ENCODE results near the gene TMEM260.

TMEM260 gene

GRCh38 chr14:56661478-56661877 is 81.9 kb downstream of the TMEM260 start:
- no peak for ATAC-seq
- TF ChIP-seq PPARA (CRISPR knock-in tag; IDR thresholded peaks at IDR 0.05; ENCODE audit: borderline replicate concordance) (no peak), GLIS3 (CRISPR knock-in tag; IDR thresholded peaks at IDR 0.05) (no peak), ZNF565 (CRISPR knock-in tag; conservative IDR thresholded peaks at IDR 0.05; ENCODE audit: low read depth) (no peak), ISL1 (CRISPR knock-in tag; IDR thresholded peaks at IDR 0.05) (no peak), TSHZ2 (CRISPR knock-in tag; IDR thresholded peaks at IDR 0.05) (no peak), CREB5 (CRISPR knock-in tag; IDR thresholded peaks at IDR 0.05; ENCODE audit: low read depth) (no peak), TOX (CRISPR knock-in tag; IDR thresholded peaks at IDR 0.05; ENCODE audit: borderline replicate concordance) (no peak), ZFP3 (CRISPR knock-in tag; IDR thresholded peaks at IDR 0.05) (no peak), OSR1 (CRISPR knock-in tag; IDR thresholded peaks at IDR 0.05) (no peak), ZNF8 (CRISPR knock-in tag; IDR thresholded peaks at IDR 0.05) (no peak), BACH2 (CRISPR knock-in tag; IDR thresholded peaks at IDR 0.05; ENCODE audit: borderline replicate concordance) (no peak), ESRRG (CRISPR knock-in tag; IDR thresholded peaks at IDR 0.05) (no peak), ZFP30 (CRISPR knock-in tag; IDR thresholded peaks at IDR 0.05) (no peak), ZNF70 (CRISPR knock-in tag; IDR thresholded peaks at IDR 0.05) (no peak), TCF4 (CRISPR knock-in tag; IDR thresholded peaks at IDR 0.05; ENCODE audit: borderline replicate concordance) (no peak)

- no peak for ATAC-seq
- TF ChIP-seq ARNTL (CRISPR knock-in tag; IDR thresholded peaks at IDR 0.05; ENCODE audit: borderline replicate concordance, low read depth) (no peak), PATZ1 (CRISPR knock-in tag; IDR thresholded peaks at IDR 0.05; ENCODE audit: borderline replicate concordance) (no peak), TOX (CRISPR knock-in tag; IDR thresholded peaks at IDR 0.05; ENCODE audit: borderline replicate concordance) (no peak), PPARA (CRISPR knock-in tag; IDR thresholded peaks at IDR 0.05; ENCODE audit: borderline replicate concordance) (no peak), ZFP30 (CRISPR knock-in tag; IDR thresholded peaks at IDR 0.05) (no peak), POU6F1 (CRISPR knock-in tag; IDR thresholded peaks at IDR 0.05; ENCODE audit: borderline replicate concordance, low read depth) (no peak), ZNF8 (CRISPR knock-in tag; IDR thresholded peaks at IDR 0.05) (no peak), OSR1 (CRISPR knock-in tag; IDR thresholded peaks at IDR 0.05) (no peak), GLIS3 (CRISPR knock-in tag; IDR thresholded peaks at IDR 0.05) (no peak), BACH2 (CRISPR knock-in tag; IDR thresholded peaks at IDR 0.05; ENCODE audit: borderline replicate concordance) (no peak), RARB (CRISPR knock-in tag; IDR thresholded peaks at IDR 0.05) (no peak), ZC3H10 (CRISPR knock-in tag; IDR thresholded peaks at IDR 0.05) (no peak), ISL1 (CRISPR knock-in tag; IDR thresholded peaks at IDR 0.05) (no peak), SNAI2 (CRISPR knock-in tag; IDR thresholded peaks at IDR 0.05) (no peak), ZNF565 (CRISPR knock-in tag; conservative IDR thresholded peaks at IDR 0.05; ENCODE audit: low read depth) (no peak), ZNF70 (CRISPR knock-in tag; IDR thresholded peaks at IDR 0.05) (no peak), TSHZ2 (CRISPR knock-in tag; IDR thresholded peaks at IDR 0.05) (no peak), CREB5 (CRISPR knock-in tag; IDR thresholded peaks at IDR 0.05; ENCODE audit: low read depth) (no peak), CSRNP3 (CRISPR knock-in tag; IDR thresholded peaks at IDR 0.05) (no peak)
These were observed 85.3 kb downstream of the TMEM260 start for GRCh38 chr14:56664811-56665421.

All from SK-N-SH treated with all-trans-retinoic acid at 6 μM for 48 hours (cell line).